ENCODE data around the gene KRTAP4-9. TPM values are rescaled to one million over a fixed set of nuclear protein-coding genes. Genes with fewer than 3 reads are reported as not detected.
"Not testable (repeated sequence)": the region's sequence is repeated elsewhere in the genome, so short reads cannot be mapped to it uniquely, and the experiment has no call there.

KRTAP4-9 gene
- not detected for total RNA-seq
- polyA plus RNA-seq, result not detected
- long read RNA-seq, donor 1, result 0 reads
- long read RNA-seq, donor 2, result 0 reads
- long read RNA-seq, donor 3, result 0 reads
- long read RNA-seq, donor 4, result 0 reads
- long read RNA-seq, donor 5, result 0 reads
- long read RNA-seq, donor 6, result 0 reads
- long read RNA-seq, donor 7, result 0 reads
- long read RNA-seq, donor 8, result 0 reads
- long read RNA-seq, donor 9, result 0 reads
- long read RNA-seq, donor 10, result 0 reads

GRCh38 chr17:41105347-41105746, at the start of gene KRTAP4-9:
Gene KRTAP4-9, plus strand, starts transcription at chr17:41105389. Its CDS starts 0 bp downstream, at chr17:41105389.
- 91% methylated on average over 10 of the region's 10 CpGs for WGBS
- H3K4me3 ChIP-seq (ENCODE audit: low read length in 2 of 2); H3K27ac ChIP-seq (ENCODE audit: low read depth in 1 of 2, low read length in 1 of 2); DNase-seq (ENCODE audit: low read depth in 6 of 9, low spot score in 9 of 9); H3K27me3 ChIP-seq (ENCODE audit: control insufficient read depth in 2 of 2, insufficient read depth in 1 of 2, low read length in 1 of 2); H3K4me1 ChIP-seq (ENCODE audit: control insufficient read depth in 2 of 2, insufficient read depth in 2 of 2, low read length in 2 of 2); H3K9me3 ChIP-seq (ENCODE audit: control insufficient read depth in 2 of 2, insufficient read depth in 1 of 2, low read length in 1 of 2); H3K36me3 ChIP-seq (ENCODE audit: control insufficient read depth in 2 of 2, insufficient read depth in 2 of 2, low read length in 1 of 2): not testable (repeated sequence)

- 95% methylated on average over 1 of the region's 1 CpG for WGBS
- no peaks in the 10 kb centered on the region for H3K36me3 ChIP-seq (ENCODE audit: control insufficient read depth in 2 of 2, insufficient read depth in 2 of 2, low read length in 1 of 2)
- no peak overlapping the region for H3K27ac ChIP-seq (ENCODE audit: low read depth in 1 of 2, low read length in 1 of 2)
- H3K27me3 ChIP-seq (ENCODE audit: control insufficient read depth in 2 of 2, insufficient read depth in 1 of 2, low read length in 1 of 2), result peaks cover 0 to 6% of the 10 kb centered on the region in 2 donors
- no peak for DNase-seq (ENCODE audit: low read depth in 6 of 9, low spot score in 9 of 9)
- H3K9me3 ChIP-seq (ENCODE audit: control insufficient read depth in 2 of 2, insufficient read depth in 1 of 2, low read length in 1 of 2), result no peaks in the 10 kb centered on the region
- no peak overlapping the region for H3K4me3 ChIP-seq (ENCODE audit: low read length in 2 of 2)
- H3K4me1 ChIP-seq (ENCODE audit: control insufficient read depth in 2 of 2, insufficient read depth in 2 of 2, low read length in 2 of 2), result no peaks in the 10 kb centered on the region
Observed at GRCh38 chr17:41057547-41057946, 47.6 kb upstream of the KRTAP4-9 start.

- no peaks in the 10 kb centered on the region for H3K9me3 ChIP-seq (ENCODE audit: control insufficient read depth in 2 of 2, insufficient read depth in 1 of 2, low read length in 1 of 2)
- H3K4me3 ChIP-seq (ENCODE audit: low read length in 2 of 2), result no peak overlapping the region
- H3K4me1 ChIP-seq (ENCODE audit: control insufficient read depth in 2 of 2, insufficient read depth in 2 of 2, low read length in 2 of 2), result no peaks in the 10 kb centered on the region
- H3K27ac ChIP-seq (ENCODE audit: low read depth in 1 of 2, low read length in 1 of 2), result no peak overlapping the region
- DNase-seq (ENCODE audit: low read depth in 6 of 9, low spot score in 9 of 9), result no peak
- peaks cover 0 to 6% of the 10 kb centered on the region in 2 donors for H3K27me3 ChIP-seq (ENCODE audit: control insufficient read depth in 2 of 2, insufficient read depth in 1 of 2, low read length in 1 of 2)
- H3K36me3 ChIP-seq (ENCODE audit: control insufficient read depth in 2 of 2, insufficient read depth in 2 of 2, low read length in 1 of 2), result no peaks in the 10 kb centered on the region
- 98% methylated on average over 5 of the region's 5 CpGs for WGBS
Observed at GRCh38 chr17:41058741-41059140, 46.4 kb upstream of the KRTAP4-9 start.

GRCh38 chr17:41059276-41060051, 45.7 kb upstream of the KRTAP4-9 start:
- H3K27ac ChIP-seq (ENCODE audit: low read depth in 1 of 2, low read length in 1 of 2); H3K9me3 ChIP-seq (ENCODE audit: control insufficient read depth in 2 of 2, insufficient read depth in 1 of 2, low read length in 1 of 2); H3K27me3 ChIP-seq (ENCODE audit: control insufficient read depth in 2 of 2, insufficient read depth in 1 of 2, low read length in 1 of 2); H3K4me1 ChIP-seq (ENCODE audit: control insufficient read depth in 2 of 2, insufficient read depth in 2 of 2, low read length in 2 of 2); H3K4me3 ChIP-seq (ENCODE audit: low read length in 2 of 2); H3K36me3 ChIP-seq (ENCODE audit: control insufficient read depth in 2 of 2, insufficient read depth in 2 of 2, low read length in 1 of 2); DNase-seq (ENCODE audit: low read depth in 6 of 9, low spot score in 9 of 9): not testable (repeated sequence)
- WGBS, result 62% methylated on average over 10 of the region's 31 CpGs

- Histone ChIP-seq H3K4me1 (ENCODE audit: control insufficient read depth in 2 of 2, insufficient read depth in 2 of 2, low read length in 2 of 2) (no peaks in the 10 kb centered on the region), H3K36me3 (ENCODE audit: control insufficient read depth in 2 of 2, insufficient read depth in 2 of 2, low read length in 1 of 2) (no peaks in the 10 kb centered on the region), H3K9me3 (ENCODE audit: control insufficient read depth in 2 of 2, insufficient read depth in 1 of 2, low read length in 1 of 2) (no peaks in the 10 kb centered on the region), H3K27ac (ENCODE audit: low read depth in 1 of 2, low read length in 1 of 2) (no peak within 1 kb of the TSS), H3K27me3 (ENCODE audit: control insufficient read depth in 2 of 2, insufficient read depth in 1 of 2, low read length in 1 of 2) (peaks cover 0 to 6% of the 10 kb centered on the region in 2 donors), H3K4me3 (ENCODE audit: low read length in 2 of 2) (no peak within 1 kb of the TSS)
- 82% methylated on average over 6 of the region's 6 CpGs for WGBS
- DNase-seq (ENCODE audit: low read depth in 6 of 9, low spot score in 9 of 9), result no peak
Observed at GRCh38 chr17:41060052-41060604, 45.1 kb upstream of the KRTAP4-9 start, which contains the start of gene KRTAP2-3. Gene KRTAP2-3, minus strand, starts transcription at chr17:41060114. Its CDS starts 64 bp downstream, at chr17:41060050.

GRCh38 chr17:41061964-41062363, 43.2 kb upstream of the KRTAP4-9 start:
- WGBS, result 91% methylated on average over 1 of the region's 1 CpG
- no peaks in the 10 kb centered on the region for H3K36me3 ChIP-seq (ENCODE audit: control insufficient read depth in 2 of 2, insufficient read depth in 2 of 2, low read length in 1 of 2)

GRCh38 chr17:41063449-41063848, 41.7 kb upstream of the KRTAP4-9 start:
- Histone ChIP-seq H3K9me3 (ENCODE audit: control insufficient read depth in 2 of 2, insufficient read depth in 1 of 2, low read length in 1 of 2) (no peaks in the 10 kb centered on the region), H3K27me3 (ENCODE audit: control insufficient read depth in 2 of 2, insufficient read depth in 1 of 2, low read length in 1 of 2) (peaks cover 0 to 6% of the 10 kb centered on the region in 2 donors), H3K36me3 (ENCODE audit: control insufficient read depth in 2 of 2, insufficient read depth in 2 of 2, low read length in 1 of 2) (no peaks in the 10 kb centered on the region), H3K4me1 (ENCODE audit: control insufficient read depth in 2 of 2, insufficient read depth in 2 of 2, low read length in 2 of 2) (no peaks in the 10 kb centered on the region), H3K4me3 (ENCODE audit: low read length in 2 of 2) (no peak overlapping the region), H3K27ac (ENCODE audit: low read depth in 1 of 2, low read length in 1 of 2) (no peak overlapping the region)
- WGBS, result 94% methylated on average over 4 of the region's 4 CpGs
- no peak for DNase-seq (ENCODE audit: low read depth in 6 of 9, low spot score in 9 of 9)

More at GRCh38 chr17:41061964-41062363, 43.2 kb upstream of the KRTAP4-9 start:
- Histone ChIP-seq H3K4me3 (ENCODE audit: low read length in 2 of 2) (no peak overlapping the region), H3K9me3 (ENCODE audit: control insufficient read depth in 2 of 2, insufficient read depth in 1 of 2, low read length in 1 of 2) (no peaks in the 10 kb centered on the region), H3K4me1 (ENCODE audit: control insufficient read depth in 2 of 2, insufficient read depth in 2 of 2, low read length in 2 of 2) (no peaks in the 10 kb centered on the region), H3K27me3 (ENCODE audit: control insufficient read depth in 2 of 2, insufficient read depth in 1 of 2, low read length in 1 of 2) (peaks cover 0 to 6% of the 10 kb centered on the region in 2 donors), H3K27ac (ENCODE audit: low read depth in 1 of 2, low read length in 1 of 2) (no peak overlapping the region)
- no peak for DNase-seq (ENCODE audit: low read depth in 6 of 9, low spot score in 9 of 9)

- no peak overlapping the region for H3K4me3 ChIP-seq (ENCODE audit: low read length in 2 of 2)
- H3K27me3 ChIP-seq (ENCODE audit: control insufficient read depth in 2 of 2, insufficient read depth in 1 of 2, low read length in 1 of 2), result peaks cover 0 to 6% of the 10 kb centered on the region in 2 donors
- DNase-seq (ENCODE audit: low read depth in 6 of 9, low spot score in 9 of 9), result no peak
- H3K36me3 ChIP-seq (ENCODE audit: control insufficient read depth in 2 of 2, insufficient read depth in 2 of 2, low read length in 1 of 2), result no peaks in the 10 kb centered on the region
- 67% methylated on average over 1 of the region's 1 CpG for WGBS
- no peak overlapping the region for H3K27ac ChIP-seq (ENCODE audit: low read depth in 1 of 2, low read length in 1 of 2)
- H3K4me1 ChIP-seq (ENCODE audit: control insufficient read depth in 2 of 2, insufficient read depth in 2 of 2, low read length in 2 of 2), result no peaks in the 10 kb centered on the region
- H3K9me3 ChIP-seq (ENCODE audit: control insufficient read depth in 2 of 2, insufficient read depth in 1 of 2, low read length in 1 of 2), result no peaks in the 10 kb centered on the region
Observed at GRCh38 chr17:41064301-41064700, 40.9 kb upstream of the KRTAP4-9 start.

GRCh38 chr17:41065016-41065689, 40.0 kb upstream of the KRTAP4-9 start:
- H3K27me3 ChIP-seq (ENCODE audit: control insufficient read depth in 2 of 2, insufficient read depth in 1 of 2, low read length in 1 of 2); H3K36me3 ChIP-seq (ENCODE audit: control insufficient read depth in 2 of 2, insufficient read depth in 2 of 2, low read length in 1 of 2); H3K27ac ChIP-seq (ENCODE audit: low read depth in 1 of 2, low read length in 1 of 2); DNase-seq (ENCODE audit: low read depth in 6 of 9, low spot score in 9 of 9); H3K4me3 ChIP-seq (ENCODE audit: low read length in 2 of 2); H3K4me1 ChIP-seq (ENCODE audit: control insufficient read depth in 2 of 2, insufficient read depth in 2 of 2, low read length in 2 of 2); H3K9me3 ChIP-seq (ENCODE audit: control insufficient read depth in 2 of 2, insufficient read depth in 1 of 2, low read length in 1 of 2): not testable (repeated sequence)
- WGBS, result 93% methylated on average over 7 of the region's 16 CpGs
